ENCODE data around the gene RER1. TPM values are rescaled to one million over a fixed set of nuclear protein-coding genes. Genes with fewer than 3 reads are reported as not detected.

RER1 gene
- total RNA-seq, 1 experiment from 2014 or later = 108 TPM

- H3K36me3 ChIP-seq (ENCODE audit: insufficient read depth, low read length) = peaks cover 34% of the 10 kb centered on the region
- H3K4me1 ChIP-seq (ENCODE audit: low read length) = no peaks in the 10 kb centered on the region
- no peak overlapping the region for H3K9ac ChIP-seq (ENCODE audit: low read length)
- no peak overlapping the region for H3K4me2 ChIP-seq (ENCODE audit: low read depth, low read length, poor library complexity, severe bottlenecking)
- no peak overlapping the region for H3K4me3 ChIP-seq (ENCODE audit: low read length)
- H3K79me2 ChIP-seq (ENCODE audit: low read length) = peaks cover 9% of the 10 kb centered on the region
- H3K9me3 ChIP-seq (ENCODE audit: low read length) = no peaks in the 10 kb centered on the region
- H3K27ac ChIP-seq (ENCODE audit: low read length) = no peak overlapping the region
- H4K20me1 ChIP-seq (ENCODE audit: insufficient read depth, low read depth, low read length) = peaks cover 13% of the 10 kb centered on the region; the same call in 1 of the 2 replicates
- no peaks in the 10 kb centered on the region for H3K27me3 ChIP-seq (ENCODE audit: low read length)
- no peak overlapping the region for H2AFZ ChIP-seq (ENCODE audit: low read length)
- no peak for DNase-seq
- no peaks in the 10 kb centered on the region for H3K9me2 ChIP-seq (replicated peaks; ENCODE audit: insufficient read depth, low read length)
These were observed 8.4 kb downstream of the RER1 start for GRCh38 chr1:2399890-2400575.

- Histone ChIP-seq H2AFZ (ENCODE audit: low read length) (no peak overlapping the region), H3K79me2 (ENCODE audit: low read length) (peaks cover 4% of the 10 kb centered on the region; the same call in 1 of the 2 replicates), H3K9me3 (ENCODE audit: low read length) (no peaks in the 10 kb centered on the region), H3K9ac (ENCODE audit: low read length) (no peak overlapping the region), H3K4me3 (ENCODE audit: low read length) (no peak overlapping the region), H3K27ac (ENCODE audit: low read length) (no peak overlapping the region), H3K36me3 (ENCODE audit: insufficient read depth, low read length) (peaks cover 32% of the 10 kb centered on the region), H4K20me1 (ENCODE audit: insufficient read depth, low read depth, low read length) (peaks cover 13% of the 10 kb centered on the region; the same call in 1 of the 2 replicates), H3K27me3 (ENCODE audit: low read length) (no peaks in the 10 kb centered on the region), H3K4me1 (ENCODE audit: low read length) (no peaks in the 10 kb centered on the region), H3K9me2 (replicated peaks; ENCODE audit: insufficient read depth, low read length) (no peaks in the 10 kb centered on the region), H3K4me2 (ENCODE audit: low read depth, low read length, poor library complexity, severe bottlenecking) (no peak overlapping the region)
- DNase-seq = no peak
These were observed 8.9 kb downstream of the RER1 start for GRCh38 chr1:2400576-2400909.

- H3K4me3 ChIP-seq (ENCODE audit: low read length) = no peak overlapping the region
- H3K36me3 ChIP-seq (ENCODE audit: insufficient read depth, low read length) = peaks cover 27% of the 10 kb centered on the region
- DNase-seq = no peak
- H3K9me3 ChIP-seq (ENCODE audit: low read length) = no peaks in the 10 kb centered on the region
- H2AFZ ChIP-seq (ENCODE audit: low read length) = no peak overlapping the region
- no peaks in the 10 kb centered on the region for H3K9me2 ChIP-seq (replicated peaks; ENCODE audit: insufficient read depth, low read length)
- H3K4me2 ChIP-seq (ENCODE audit: low read depth, low read length, poor library complexity, severe bottlenecking) = no peak overlapping the region
- peaks cover 3% of the 10 kb centered on the region; the same call in 1 of the 2 replicates for H3K79me2 ChIP-seq (ENCODE audit: low read length)
- no peaks in the 10 kb centered on the region for H3K27me3 ChIP-seq (ENCODE audit: low read length)
- no peaks in the 10 kb centered on the region for H3K4me1 ChIP-seq (ENCODE audit: low read length)
- no peak overlapping the region for H3K9ac ChIP-seq (ENCODE audit: low read length)
- H4K20me1 ChIP-seq (ENCODE audit: insufficient read depth, low read depth, low read length) = peaks cover 13% of the 10 kb centered on the region; the same call in 1 of the 2 replicates
- H3K27ac ChIP-seq (ENCODE audit: low read length) = no peak overlapping the region
These were observed 9.5 kb downstream of the RER1 start for GRCh38 chr1:2400950-2401649.

GRCh38 chr1:2402420-2402819, 10.8 kb downstream of the RER1 start:
- peaks cover 20% of the 10 kb centered on the region for H3K36me3 ChIP-seq (ENCODE audit: insufficient read depth, low read length)
- no peaks in the 10 kb centered on the region for H3K4me1 ChIP-seq (ENCODE audit: low read length)
- H3K27ac ChIP-seq (ENCODE audit: low read length) = no peak overlapping the region
- H3K9me3 ChIP-seq (ENCODE audit: low read length) = no peaks in the 10 kb centered on the region
- no peaks in the 10 kb centered on the region for H3K27me3 ChIP-seq (ENCODE audit: low read length)
- H3K79me2 ChIP-seq (ENCODE audit: low read length) = no peaks in the 10 kb centered on the region; the same call in 1 of the 2 replicates
- peaks cover 13% of the 10 kb centered on the region; the same call in 1 of the 2 replicates for H4K20me1 ChIP-seq (ENCODE audit: insufficient read depth, low read depth, low read length)
- no peak for DNase-seq
- H2AFZ ChIP-seq (ENCODE audit: low read length) = no peak overlapping the region
- no peak overlapping the region for H3K9ac ChIP-seq (ENCODE audit: low read length)
- no peak overlapping the region for H3K4me2 ChIP-seq (ENCODE audit: low read depth, low read length, poor library complexity, severe bottlenecking)
- H3K9me2 ChIP-seq (replicated peaks; ENCODE audit: insufficient read depth, low read length) = no peaks in the 10 kb centered on the region
- H3K4me3 ChIP-seq (ENCODE audit: low read length) = no peak overlapping the region

- no peak overlapping the region for H3K27ac ChIP-seq (ENCODE audit: low read length)
- no peak overlapping the region for H3K9ac ChIP-seq (ENCODE audit: low read length)
- no peak for DNase-seq
- H3K27me3 ChIP-seq (ENCODE audit: low read length) = no peaks in the 10 kb centered on the region
- no peaks in the 10 kb centered on the region; the same call in 1 of the 2 replicates for H3K79me2 ChIP-seq (ENCODE audit: low read length)
- H3K9me3 ChIP-seq (ENCODE audit: low read length) = no peaks in the 10 kb centered on the region
- peaks cover 20% of the 10 kb centered on the region for H3K36me3 ChIP-seq (ENCODE audit: insufficient read depth, low read length)
- H4K20me1 ChIP-seq (ENCODE audit: insufficient read depth, low read depth, low read length) = peaks cover 13% of the 10 kb centered on the region; the same call in 1 of the 2 replicates
- H2AFZ ChIP-seq (ENCODE audit: low read length) = no peak overlapping the region
- no peak overlapping the region for H3K4me2 ChIP-seq (ENCODE audit: low read depth, low read length, poor library complexity, severe bottlenecking)
- H3K4me1 ChIP-seq (ENCODE audit: low read length) = no peaks in the 10 kb centered on the region
- H3K9me2 ChIP-seq (replicated peaks; ENCODE audit: insufficient read depth, low read length) = no peaks in the 10 kb centered on the region
- no peak overlapping the region for H3K4me3 ChIP-seq (ENCODE audit: low read length)
These were observed 11.6 kb downstream of the RER1 start for GRCh38 chr1:2403273-2403672.

GRCh38 chr1:2404142-2404889, 12.7 kb downstream of the RER1 start:
- Histone ChIP-seq H2AFZ (ENCODE audit: low read length) (no peak overlapping the region), H3K4me2 (ENCODE audit: low read depth, low read length, poor library complexity, severe bottlenecking) (no peak overlapping the region), H3K9ac (ENCODE audit: low read length) (no peak overlapping the region), H4K20me1 (ENCODE audit: insufficient read depth, low read depth, low read length) (peaks cover 7% of the 10 kb centered on the region; the same call in 1 of the 2 replicates), H3K9me2 (replicated peaks; ENCODE audit: insufficient read depth, low read length) (no peaks in the 10 kb centered on the region), H3K4me3 (ENCODE audit: low read length) (no peak overlapping the region), H3K27ac (ENCODE audit: low read length) (no peak overlapping the region), H3K4me1 (ENCODE audit: low read length) (no peaks in the 10 kb centered on the region), H3K9me3 (ENCODE audit: low read length) (no peaks in the 10 kb centered on the region), H3K36me3 (ENCODE audit: insufficient read depth, low read length) (peaks cover 20% of the 10 kb centered on the region), H3K79me2 (ENCODE audit: low read length) (no peaks in the 10 kb centered on the region; the same call in 1 of the 2 replicates), H3K27me3 (ENCODE audit: low read length) (no peaks in the 10 kb centered on the region)
- DNase-seq = no peak

GRCh38 chr1:2404890-2405511, 13.4 kb downstream of the RER1 start:
- Histone ChIP-seq H3K27ac (ENCODE audit: low read length) (no peak overlapping the region), H2AFZ (ENCODE audit: low read length) (no peak overlapping the region), H3K27me3 (ENCODE audit: low read length) (no peaks in the 10 kb centered on the region), H3K4me3 (ENCODE audit: low read length) (no peak overlapping the region), H3K9me3 (ENCODE audit: low read length) (no peaks in the 10 kb centered on the region), H3K4me1 (ENCODE audit: low read length) (no peaks in the 10 kb centered on the region), H3K4me2 (ENCODE audit: low read depth, low read length, poor library complexity, severe bottlenecking) (no peak overlapping the region), H3K36me3 (ENCODE audit: insufficient read depth, low read length) (peaks cover 20% of the 10 kb centered on the region), H3K9ac (ENCODE audit: low read length) (no peak overlapping the region), H3K79me2 (ENCODE audit: low read length) (no peaks in the 10 kb centered on the region), H3K9me2 (replicated peaks; ENCODE audit: insufficient read depth, low read length) (no peaks in the 10 kb centered on the region), H4K20me1 (ENCODE audit: insufficient read depth, low read depth, low read length) (peaks cover 7% of the 10 kb centered on the region; the same call in 1 of the 2 replicates)
- DNase-seq = no peak
